Smooth muscle cell (in vitro differentiated cells): ENCODE data around the gene GADD45GIP1. TPM values are rescaled to one million over a fixed set of nuclear protein-coding genes. Genes with fewer than 3 reads are reported as not detected.
A peak's percentile ranks its signal among the peaks of the same experiment; 100 is the strongest.

Experiments used
- DNase-seq: peaks from one replicate; lab custom pipeline; 2025; ENCODE audit not compliant: unreplicated experiment; lab: John Stamatoyannopoulos, UW
- H2AFZ ChIP-seq: fragments of 200-600 bp; sonication (generic); 2 replicates; pipeline ENCODE4 v1.6.0; 2016; ENCODE audit warnings: antibody characterized with exemption, low read depth, mild to moderate bottlenecking
- H3F3A ChIP-seq: fragments of 200-600 bp; sonication (generic); 2 replicates; pipeline ENCODE4 v1.6.0; 2017; ENCODE audit warnings: antibody characterized with exemption, low read depth
- H3K27ac ChIP-seq: fragments of 200-600 bp; sonication (generic); 2 replicates; pipeline ENCODE4 v1.5.1; 2016; ENCODE audit warnings: low read depth, mild to moderate bottlenecking
- H3K27me3 ChIP-seq: fragments of 200-600 bp; sonication (generic); 2 replicates; pipeline ENCODE4 v1.6.1; 2016; ENCODE audit warnings: low read depth, mild to moderate bottlenecking
- H3K36me3 ChIP-seq: fragments of 200-600 bp; sonication (generic); 2 replicates; pipeline ENCODE4 v1.5.1; 2016; ENCODE audit warnings: low read depth
- H3K4me1 ChIP-seq: fragments of 200-600 bp; sonication (generic); 2 replicates; pipeline ENCODE4 v1.5.1; 2016; ENCODE audit warnings: low read depth
- H3K4me2 ChIP-seq: fragments of 200-600 bp; sonication (generic); 2 replicates; pipeline ENCODE4 v1.6.0; 2016; ENCODE audit warnings: mild to moderate bottlenecking
- H3K4me3 ChIP-seq: fragments of 200-600 bp; sonication (generic); 2 replicates; pipeline ENCODE4 v1.5.1; 2016; ENCODE audit warnings: mild to moderate bottlenecking
- H3K79me2 ChIP-seq: fragments of 200-600 bp; sonication (generic); 2 replicates; pipeline ENCODE4 v1.6.0; 2016; ENCODE audit warnings: low read depth, mild to moderate bottlenecking
- H3K9ac ChIP-seq: fragments of 200-600 bp; sonication (generic); 2 replicates; pipeline ENCODE4 v1.6.0; 2016; ENCODE audit warnings: low read depth
- H3K9me3 ChIP-seq: fragments of 200-600 bp; sonication (generic); replicated peaks from 2 replicates; pipeline ENCODE4 v1.5.1; 2016; ENCODE audit warnings: low read depth
- H4K20me1 ChIP-seq: fragments of 200-600 bp; sonication (generic); 2 replicates; pipeline ENCODE4 v1.6.0; 2016; ENCODE audit warnings: low read depth
- CTCF ChIP-seq: fragments of 200-600 bp; sonication (generic); IDR thresholded peaks from 2 replicates; pipeline ENCODE4 v1.5.1; 2017; ENCODE audit warnings: borderline replicate concordance, mild to moderate bottlenecking, antibody characterized with exemption; ENCODE audit not compliant: insufficient read depth, poor library complexity, severe bottlenecking
- WGBS: methylation state at CpG from one replicate; pipeline ENCODE4 v1.1.7; 2016; ENCODE audit warnings: low lambda C conversion rate; 5-methylcytosine and 5-hydroxymethylcytosine counted together
- polyA plus RNA-seq: library from polyadenylated mRNA; unstranded; fragments of >200 nt; fragmentation: Nextera tagmentation; extraction: Ambion mirVana; gene quantifications from 2 replicates; pipeline ENCODE4 v1.2.1, GENCODE V29; 2016
- total RNA-seq: library from RNA; depleted of rRNA; stranded (reverse); fragments of >200 nt; gene quantifications from 2 replicates; pipeline ENCODE4 v1.2.3, GENCODE V29; 2014

GADD45GIP1 gene
- total and polyA plus RNA-seq, 2 experiments from 2014 or later, result 51.5 to 152 TPM

GRCh38 chr19:12947702-12948611, 9.1 kb downstream of the GADD45GIP1 start:
- Histone ChIP-seq H3K4me2 (peak overlapping the region; percentile 96), H3K27ac (no peak overlapping the region), H3K79me2 (peaks cover 26% of the 10 kb centered on the region), H3K9me3 (no peaks in the 10 kb centered on the region), H3K4me3 (no peak overlapping the region), H2AFZ (no peak overlapping the region), H4K20me1 (peaks cover 39% of the 10 kb centered on the region), H3K36me3 (no peaks in the 10 kb centered on the region), H3K4me1 (peaks cover 13% of the 10 kb centered on the region), H3K27me3 (no peaks in the 10 kb centered on the region), H3F3A (peaks cover 30% of the 10 kb centered on the region), H3K9ac (no peak overlapping the region)
- WGBS, result 97% methylated on average over 27 of the region's 28 CpGs
- no peak for TF ChIP-seq CTCF
- DNase-seq, result no peak

- Histone ChIP-seq H3K9ac (peak overlapping the region; percentile 97), H3K27me3 (no peaks in the 10 kb centered on the region), H3K36me3 (no peaks in the 10 kb centered on the region)
Measured at GRCh38 chr19:12946731-12947496, 10.1 kb downstream of the GADD45GIP1 start.

GRCh38 chr19:12946092-12946721, 10.8 kb downstream of the GADD45GIP1 start:
- H3K79me2 ChIP-seq, result peaks cover 37% of the 10 kb centered on the region
- peaks cover 31% of the 10 kb centered on the region for H3F3A ChIP-seq
- peaks cover 13% of the 10 kb centered on the region for H3K4me1 ChIP-seq
- TF ChIP-seq CTCF, result no peak
- peaks cover 57% of the 10 kb centered on the region for H4K20me1 ChIP-seq
- peak overlapping the region; percentile 97 for H3K27ac ChIP-seq
- no peaks in the 10 kb centered on the region for H3K9me3 ChIP-seq
- WGBS, result under 1% methylated on average over 30 of the region's 40 CpGs
- no peaks in the 10 kb centered on the region for H3K36me3 ChIP-seq
- peak overlapping the region; percentile 85 for H3K4me3 ChIP-seq
- no peak overlapping the region for H2AFZ ChIP-seq
- H3K9ac ChIP-seq, result peak overlapping the region; percentile 97
- H3K4me2 ChIP-seq, result peak overlapping the region; percentile 96
- peak; percentile 73 for DNase-seq
- no peaks in the 10 kb centered on the region for H3K27me3 ChIP-seq

More at GRCh38 chr19:12946731-12947496, 10.1 kb downstream of the GADD45GIP1 start:
- H3K4me2 ChIP-seq, result peak overlapping the region; percentile 96
- H3K27ac ChIP-seq, result peak overlapping the region; percentile 97
- no peak for TF ChIP-seq CTCF
- WGBS, result 51% methylated on average over 14 of the region's 14 CpGs
- no peak for DNase-seq
- H4K20me1 ChIP-seq, result peaks cover 50% of the 10 kb centered on the region
- H3K4me1 ChIP-seq, result peaks cover 13% of the 10 kb centered on the region
- H3K4me3 ChIP-seq, result peak overlapping the region; percentile 85
- H2AFZ ChIP-seq, result no peak overlapping the region
- peaks cover 26% of the 10 kb centered on the region for H3F3A ChIP-seq
- H3K79me2 ChIP-seq, result peaks cover 30% of the 10 kb centered on the region
- no peaks in the 10 kb centered on the region for H3K9me3 ChIP-seq
